Colonic mucosa (tissue), 4 donors: ENCODE measurements around the gene TMEM231. TPM values are rescaled to one million over a fixed set of nuclear protein-coding genes. Genes with fewer than 3 reads are reported as not detected.
"Not testable (repeated sequence)": the region's sequence is repeated elsewhere in the genome, so short reads cannot be mapped to it uniquely, and the experiment has no call there.

Experiments
- DNase-seq: peaks from one replicate; pipeline ENCODE4 v3.0.0-alpha.2; 2020
- H3K27ac ChIP-seq: fragments of 200-600 bp; one replicate; pipeline ENCODE4 v1.8.0; 2021
- H3K27me3 ChIP-seq: fragments of 200-600 bp; one replicate; pipeline ENCODE4 v1.8.0; 2021
- H3K36me3 ChIP-seq: fragments of 200-600 bp; one replicate; pipeline ENCODE4 v1.8.0; 2021
- H3K4me1 ChIP-seq: fragments of 200-600 bp; one replicate; pipeline ENCODE4 v1.8.0; 2021; ENCODE audit warnings: mild to moderate bottlenecking
- H3K4me3 ChIP-seq: fragments of 200-600 bp; one replicate; pipeline ENCODE4 v1.8.0; 2021
- H3K9ac ChIP-seq, 2 donors: one replicate each; pipeline ENCODE4 v1.7.0; 2013; ENCODE audit warnings: control low read depth in 2 of 2, low read depth in 2 of 2, low read length in 2 of 2
- H3K9me3 ChIP-seq: fragments of 200-600 bp; one replicate; pipeline ENCODE4 v1.8.0; 2021
- intact Hi-C: fragments of 100-400 bp; cut with DNase I; formaldehyde crosslinking; loops from one replicate; pipeline ENCODE4 v1.14.1; 2022
- total RNA-seq, 2 donors: library from RNA; stranded (reverse); fragmentation: NEBNext Ultra II Directional in 1 of 2; extraction: Animal tissue kit (Norgen Biotek cat#: 25700) in 1 of 2; gene quantifications; one replicate each; pipeline ENCODE4 v1.2.1, GENCODE V29; 2021
- TF ChIP-seq, protein P1 (sequence below): fragments of 200-600 bp; IDR thresholded peaks from one replicate; pipeline ENCODE4 v1.8.0; 2022; ENCODE audit warnings: antibody characterized with exemption, mild to moderate bottlenecking
- donor health status: healthy.
- donor health status: DM: no; HTN: no; CAD: no.
- donor health status: DM: no; HTN: no; CAD: no.

TMEM231 gene
- total RNA-seq, 2 donors from 2014 or later: 4.7 to 6.3 TPM

DNA sequence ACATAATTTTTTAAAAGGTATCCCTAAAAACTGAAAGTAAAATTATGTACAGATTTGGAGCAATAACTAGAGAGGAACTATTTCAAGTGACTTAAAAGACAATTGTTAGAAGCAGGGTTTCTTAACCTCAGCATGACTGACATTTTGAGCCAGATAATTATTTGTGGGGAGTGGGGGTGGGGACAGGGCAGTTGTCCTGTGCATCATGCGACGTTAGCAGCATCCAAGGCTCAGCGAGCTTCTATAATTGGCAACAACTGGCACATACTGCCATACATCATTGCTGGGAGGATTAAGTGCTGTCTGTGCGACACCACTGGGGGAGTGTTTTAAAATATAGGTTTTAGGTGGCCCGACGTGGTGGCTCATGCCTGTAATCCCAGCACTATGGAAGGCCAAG is 37.3 kb upstream of the TMEM231 start:
- Histone ChIP-seq H3K4me1 (no peaks in the 10 kb centered on the region), H3K27ac (no peak overlapping the region), H3K27me3 (no peaks in the 10 kb centered on the region), H3K9ac (no peak overlapping the region), H3K4me3 (no peak overlapping the region), H3K9me3 (no peaks in the 10 kb centered on the region), H3K36me3 (no peaks in the 10 kb centered on the region)
- TF ChIP-seq, protein P1, sequence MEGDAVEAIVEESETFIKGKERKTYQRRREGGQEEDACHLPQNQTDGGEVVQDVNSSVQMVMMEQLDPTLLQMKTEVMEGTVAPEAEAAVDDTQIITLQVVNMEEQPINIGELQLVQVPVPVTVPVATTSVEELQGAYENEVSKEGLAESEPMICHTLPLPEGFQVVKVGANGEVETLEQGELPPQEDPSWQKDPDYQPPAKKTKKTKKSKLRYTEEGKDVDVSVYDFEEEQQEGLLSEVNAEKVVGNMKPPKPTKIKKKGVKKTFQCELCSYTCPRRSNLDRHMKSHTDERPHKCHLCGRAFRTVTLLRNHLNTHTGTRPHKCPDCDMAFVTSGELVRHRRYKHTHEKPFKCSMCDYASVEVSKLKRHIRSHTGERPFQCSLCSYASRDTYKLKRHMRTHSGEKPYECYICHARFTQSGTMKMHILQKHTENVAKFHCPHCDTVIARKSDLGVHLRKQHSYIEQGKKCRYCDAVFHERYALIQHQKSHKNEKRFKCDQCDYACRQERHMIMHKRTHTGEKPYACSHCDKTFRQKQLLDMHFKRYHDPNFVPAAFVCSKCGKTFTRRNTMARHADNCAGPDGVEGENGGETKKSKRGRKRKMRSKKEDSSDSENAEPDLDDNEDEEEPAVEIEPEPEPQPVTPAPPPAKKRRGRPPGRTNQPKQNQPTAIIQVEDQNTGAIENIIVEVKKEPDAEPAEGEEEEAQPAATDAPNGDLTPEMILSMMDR: no peak
- intact Hi-C loops: no loop called here
- no peak for DNase-seq

DNA sequence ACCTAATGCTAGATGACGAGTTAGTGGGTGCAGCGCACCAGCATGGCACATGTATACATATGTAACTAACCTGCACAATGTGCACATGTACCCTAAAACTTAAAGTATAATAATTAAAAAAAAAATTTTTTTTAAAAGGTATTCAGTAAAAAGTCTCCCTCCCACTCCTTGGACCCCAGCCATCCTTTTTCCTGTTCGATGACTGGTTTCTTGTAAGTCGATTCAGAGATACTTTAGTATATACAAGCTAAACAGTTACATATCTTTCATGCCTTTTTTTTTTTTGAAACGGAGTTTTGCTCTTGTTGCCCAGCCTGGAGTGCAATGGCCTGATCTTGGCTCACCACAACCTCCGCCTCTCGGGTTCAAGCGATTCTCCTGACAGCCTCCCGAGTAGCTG is 35.9 kb upstream of the TMEM231 start:
- H3K9ac ChIP-seq, H3K36me3 ChIP-seq, H3K27me3 ChIP-seq, DNase-seq, H3K9me3 ChIP-seq, H3K4me3 ChIP-seq, H3K27ac ChIP-seq, H3K4me1 ChIP-seq, intact Hi-C loops: not testable (repeated sequence)

DNA sequence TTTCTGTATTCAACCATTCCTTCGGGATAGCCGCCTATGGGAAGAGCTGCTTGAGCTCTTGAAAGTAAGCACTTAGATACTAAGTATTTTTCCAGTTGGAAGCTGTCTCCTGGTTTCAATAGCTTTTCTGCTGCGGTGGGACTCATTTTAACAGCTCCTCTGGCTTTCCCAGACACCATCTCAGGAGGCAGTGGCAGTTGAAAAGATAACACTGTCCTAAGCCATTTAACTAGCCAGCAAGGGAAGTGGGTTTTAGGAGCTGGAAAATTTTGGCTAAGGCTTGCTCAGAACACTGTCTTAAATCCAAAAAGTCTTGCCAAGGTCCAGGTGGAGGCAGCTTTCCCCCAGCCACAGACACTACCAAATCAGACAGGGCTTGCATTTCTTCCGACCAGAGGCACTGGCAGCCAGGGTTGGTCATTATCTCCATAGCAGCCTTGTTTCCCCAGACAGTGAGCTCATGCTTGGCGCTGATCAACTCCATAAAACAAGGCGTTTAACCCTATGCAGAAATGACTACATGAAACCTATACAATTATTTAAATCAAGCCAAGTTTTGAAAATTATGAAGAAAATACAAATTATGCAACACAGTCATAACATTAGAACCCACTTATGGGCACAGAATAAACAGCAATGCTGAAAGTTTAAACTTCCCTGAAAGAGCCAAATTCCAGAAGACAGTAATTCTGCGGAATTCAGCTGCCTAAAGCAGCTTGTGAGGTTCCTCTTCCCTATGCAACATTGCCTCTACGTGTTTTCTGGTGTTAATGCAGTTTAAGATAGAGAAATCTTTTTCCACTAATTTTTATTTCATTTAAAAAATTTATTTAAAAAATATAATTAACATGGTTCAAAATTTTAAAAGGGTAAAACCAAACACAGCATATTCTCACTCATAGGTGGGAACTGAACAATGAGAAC is 35.1 kb upstream of the TMEM231 start:
- Histone ChIP-seq H3K9me3 (no peaks in the 10 kb centered on the region), H3K4me3 (no peak overlapping the region), H3K4me1 (no peaks in the 10 kb centered on the region), H3K27ac (peak overlapping the region; percentile 33), H3K9ac (no peak overlapping the region), H3K36me3 (no peaks in the 10 kb centered on the region), H3K27me3 (no peaks in the 10 kb centered on the region)
- DNase-seq: peak; percentile 22
- intact Hi-C loops: no loop called here
- TF ChIP-seq, protein P1: no peak

DNA sequence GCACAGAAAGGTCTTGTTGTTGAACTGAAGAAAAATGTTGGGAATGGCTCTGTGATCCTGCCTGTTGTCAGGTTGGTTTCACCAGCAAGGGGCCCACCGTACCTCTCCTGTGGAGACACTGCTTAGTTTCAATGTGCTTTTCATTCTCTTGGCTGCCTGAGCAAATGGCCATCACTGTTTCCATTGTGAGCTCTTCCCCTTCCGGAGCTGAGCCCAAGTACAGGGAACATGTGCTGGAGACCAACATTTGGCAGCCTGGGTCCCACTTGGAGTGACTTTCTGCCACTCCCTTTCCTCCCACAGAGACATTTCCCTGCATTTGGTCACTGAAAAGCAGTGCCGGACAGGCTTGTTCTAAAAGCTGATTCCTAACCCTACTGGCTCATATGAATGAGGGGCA is 33.3 kb upstream of the TMEM231 start:
- DNase-seq: no peak
- intact Hi-C loops: no loop called here
- no peak overlapping the region for H3K27ac ChIP-seq

DNA sequence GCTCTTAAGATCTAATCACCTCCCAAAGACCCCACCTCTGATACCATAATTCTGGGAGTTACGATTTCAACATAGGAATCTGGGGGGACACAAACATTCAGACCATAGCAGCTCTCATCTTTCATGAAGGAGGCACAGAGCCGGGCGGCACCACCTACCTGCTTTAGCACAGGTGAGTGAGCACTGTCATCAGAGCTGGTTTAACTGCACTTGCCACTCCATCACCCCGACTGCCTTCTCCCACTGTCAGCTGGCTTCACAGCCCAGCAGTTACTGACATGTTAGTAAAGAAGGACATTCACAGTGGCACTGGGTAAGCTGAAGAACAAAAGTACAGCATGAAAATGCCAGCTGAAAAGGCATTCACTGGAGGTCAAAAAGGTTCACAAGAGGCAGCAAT is 32.7 kb upstream of the TMEM231 start:
- no peaks in the 10 kb centered on the region for H3K9me3 ChIP-seq
- no peak overlapping the region for H3K9ac ChIP-seq
- no peak overlapping the region for H3K27ac ChIP-seq
- no peaks in the 10 kb centered on the region for H3K27me3 ChIP-seq
- H3K36me3 ChIP-seq: no peaks in the 10 kb centered on the region
- no peak for DNase-seq
- H3K4me1 ChIP-seq: no peaks in the 10 kb centered on the region
- TF ChIP-seq, protein P1: no peak
- intact Hi-C loops: no loop called here
- H3K4me3 ChIP-seq: no peak overlapping the region

More for the DNA sequence above, 33.3 kb upstream of the TMEM231 start:
- no peak overlapping the region for H3K9ac ChIP-seq
- TF ChIP-seq, protein P1: no peak
- H3K36me3 ChIP-seq: no peaks in the 10 kb centered on the region
- H3K9me3 ChIP-seq: no peaks in the 10 kb centered on the region
- no peaks in the 10 kb centered on the region for H3K4me1 ChIP-seq
- no peaks in the 10 kb centered on the region for H3K27me3 ChIP-seq
- H3K4me3 ChIP-seq: no peak overlapping the region

DNA sequence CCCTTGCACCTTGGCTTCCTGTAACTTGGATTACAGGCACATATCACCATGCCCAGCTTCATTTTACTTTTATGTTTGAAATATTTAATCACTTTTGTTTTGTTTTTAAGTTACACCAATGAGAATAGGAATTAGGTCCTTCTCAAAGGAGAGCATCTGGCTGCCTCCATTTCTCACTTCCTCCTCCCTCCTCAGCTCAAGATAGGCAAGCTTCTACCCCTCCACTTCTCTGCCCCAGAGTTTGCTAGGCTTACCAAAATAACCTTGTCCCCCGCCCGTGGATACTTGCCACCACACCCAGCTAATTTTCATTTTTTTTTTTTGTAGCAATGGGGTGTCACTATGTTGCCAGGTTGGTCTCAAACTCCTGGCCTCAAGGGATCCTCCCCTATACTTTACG is 28.1 kb upstream of the TMEM231 start:
- intact Hi-C loops: no loop called here
- Histone ChIP-seq H3K36me3 (no peaks in the 10 kb centered on the region), H3K9me3 (no peaks in the 10 kb centered on the region), H3K27ac (no peak overlapping the region), H3K4me3 (no peak overlapping the region), H3K9ac (no peak overlapping the region), H3K4me1 (no peaks in the 10 kb centered on the region), H3K27me3 (no peaks in the 10 kb centered on the region)
- TF ChIP-seq, protein P1: no peak
- no peak for DNase-seq
